ENCODE data around the gene ICA1.

ICA1 gene

DNA sequence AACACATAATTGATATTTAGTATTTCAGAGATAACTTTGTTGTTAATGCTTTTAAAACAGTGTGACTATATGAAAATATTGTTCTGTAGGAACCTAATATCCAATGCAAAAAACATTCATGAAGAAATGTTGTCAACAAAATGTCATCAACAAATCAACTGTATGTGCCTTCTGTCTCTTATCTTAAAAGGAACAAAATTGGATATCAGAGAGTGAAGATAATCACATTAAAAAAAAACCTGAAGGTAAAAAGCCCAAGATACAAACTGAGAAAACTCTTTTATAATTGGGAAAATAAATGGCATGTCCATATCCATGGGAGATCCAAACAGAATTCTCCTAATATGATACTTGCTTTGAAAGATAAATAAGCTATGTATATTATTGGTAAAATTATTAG lies 33.9 kb downstream of the ICA1 start:
- FAIRE-seq, result no peak
- DNase-seq (ENCODE audit: low spot score), result no peak

DNA sequence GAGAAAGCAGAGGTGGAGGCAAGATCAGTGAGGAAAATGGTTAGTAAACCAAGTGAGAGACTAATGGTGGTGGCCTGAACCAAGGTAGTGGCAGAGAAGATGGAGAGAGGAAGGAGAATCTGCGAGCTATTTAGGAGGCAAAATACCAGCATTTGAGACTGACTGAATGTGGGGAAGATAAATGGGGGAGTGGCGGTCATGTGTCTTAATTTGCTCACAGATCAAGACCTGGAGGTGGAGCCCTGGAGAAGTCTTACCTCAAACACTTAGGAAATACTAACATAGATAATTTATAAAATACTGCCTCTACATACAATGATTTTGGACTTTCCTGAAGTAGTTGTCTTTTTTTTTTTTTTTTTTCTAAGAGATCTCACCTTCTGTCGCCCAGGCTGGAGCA lies 34.7 kb downstream of the ICA1 start:
- DNase-seq (ENCODE audit: low spot score) (no peak), FAIRE-seq (no peak)

DNA sequence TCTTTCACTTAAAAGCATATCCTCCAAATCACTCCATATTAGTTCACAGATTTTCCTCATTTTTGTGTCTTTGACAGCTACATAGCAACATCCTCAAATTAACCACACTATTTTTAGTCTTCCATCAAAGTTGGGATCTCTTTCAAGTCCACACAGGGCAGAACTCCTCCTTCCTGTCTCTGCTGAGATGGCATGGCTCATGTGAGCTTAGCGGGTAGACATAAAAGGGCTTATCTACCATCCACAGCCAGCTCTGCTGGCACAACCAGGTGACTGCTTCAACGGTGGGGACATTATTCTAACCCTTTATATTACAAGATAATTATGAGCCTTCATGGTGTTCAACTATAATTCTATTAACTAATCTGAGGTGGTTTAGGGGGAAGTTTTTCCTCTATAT lies 35.5 kb downstream of the ICA1 start:
- DNase-seq (ENCODE audit: low spot score) (no peak), FAIRE-seq (no peak)

DNA sequence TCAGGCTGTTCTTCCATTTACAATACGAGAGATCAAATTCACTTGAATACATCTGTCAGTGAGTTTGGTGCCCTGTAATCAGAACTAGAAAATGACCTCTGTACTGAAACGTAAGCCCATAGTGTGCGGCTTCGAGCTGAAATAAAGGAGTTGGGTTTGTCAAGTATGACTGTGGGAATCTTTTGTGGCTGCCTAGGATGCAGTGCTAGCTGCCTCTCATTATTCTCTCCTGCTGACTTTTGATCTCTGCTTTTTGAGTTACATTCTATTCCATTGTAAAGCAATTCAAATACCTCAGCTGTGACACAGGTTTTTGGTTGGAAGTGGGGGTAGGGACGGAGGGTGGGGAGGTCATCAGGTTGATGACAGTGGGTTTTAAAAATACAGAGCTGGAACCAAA lies 40.4 kb downstream of the ICA1 start:
- no peak for FAIRE-seq
- DNase-seq (ENCODE audit: low spot score), result no peak

DNA sequence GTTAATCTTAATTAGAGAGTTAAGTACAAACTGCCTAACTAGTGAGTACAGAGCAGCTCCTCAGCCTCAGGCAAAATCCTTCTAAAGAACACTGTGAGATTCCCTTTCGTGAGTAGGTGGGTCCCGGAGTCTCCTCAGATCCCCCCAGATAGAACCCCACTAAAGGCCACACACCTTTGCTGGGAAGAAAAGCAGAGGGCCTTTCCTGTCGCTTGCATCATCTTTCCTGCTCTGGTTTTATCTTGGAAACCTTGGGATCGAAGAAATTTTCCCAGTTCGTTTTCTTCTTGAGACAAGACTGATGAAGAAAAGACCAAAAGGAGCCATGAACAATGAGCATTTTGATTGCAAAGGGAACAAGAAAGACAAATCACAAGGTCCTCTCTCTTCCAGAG lies 40.9 kb downstream of the ICA1 start:
- DNase-seq (ENCODE audit: low spot score) (no peak), FAIRE-seq (no peak)

DNA sequence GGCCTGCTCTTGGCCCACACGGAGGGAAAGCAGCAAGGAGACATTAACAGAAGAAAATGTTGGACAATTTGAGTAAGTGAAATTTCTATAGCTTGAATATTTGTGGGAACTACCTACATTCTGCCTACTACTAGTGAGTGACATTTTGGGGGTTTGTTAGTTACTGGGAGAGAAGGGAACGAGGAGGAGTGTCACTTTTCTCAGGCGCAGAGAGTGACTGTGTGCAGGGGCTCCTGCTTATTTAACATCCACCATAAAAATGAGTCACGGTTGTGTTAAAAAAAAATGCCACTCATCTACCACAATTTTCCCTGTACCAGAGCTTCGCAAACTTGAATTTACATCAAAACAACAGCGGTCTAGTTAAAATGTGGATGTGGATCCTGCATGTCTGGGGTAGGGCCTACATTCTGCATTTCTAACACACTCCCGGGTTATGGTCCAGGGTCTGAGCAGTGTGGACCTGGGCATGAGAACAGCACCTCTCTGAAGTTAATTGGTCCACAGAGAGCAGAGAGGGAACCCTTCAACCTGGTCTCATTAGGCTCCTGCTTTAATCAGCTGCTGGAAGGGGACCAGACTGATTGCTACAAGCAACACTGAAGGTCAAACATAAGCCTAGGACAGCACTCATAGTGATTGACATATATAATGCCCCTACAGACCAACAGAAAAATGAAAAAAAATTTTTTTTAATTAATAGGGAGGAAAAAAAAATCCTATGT lies 41.4 kb downstream of the ICA1 start:
- FAIRE-seq (no peak), DNase-seq (ENCODE audit: low spot score) (no peak)

DNA sequence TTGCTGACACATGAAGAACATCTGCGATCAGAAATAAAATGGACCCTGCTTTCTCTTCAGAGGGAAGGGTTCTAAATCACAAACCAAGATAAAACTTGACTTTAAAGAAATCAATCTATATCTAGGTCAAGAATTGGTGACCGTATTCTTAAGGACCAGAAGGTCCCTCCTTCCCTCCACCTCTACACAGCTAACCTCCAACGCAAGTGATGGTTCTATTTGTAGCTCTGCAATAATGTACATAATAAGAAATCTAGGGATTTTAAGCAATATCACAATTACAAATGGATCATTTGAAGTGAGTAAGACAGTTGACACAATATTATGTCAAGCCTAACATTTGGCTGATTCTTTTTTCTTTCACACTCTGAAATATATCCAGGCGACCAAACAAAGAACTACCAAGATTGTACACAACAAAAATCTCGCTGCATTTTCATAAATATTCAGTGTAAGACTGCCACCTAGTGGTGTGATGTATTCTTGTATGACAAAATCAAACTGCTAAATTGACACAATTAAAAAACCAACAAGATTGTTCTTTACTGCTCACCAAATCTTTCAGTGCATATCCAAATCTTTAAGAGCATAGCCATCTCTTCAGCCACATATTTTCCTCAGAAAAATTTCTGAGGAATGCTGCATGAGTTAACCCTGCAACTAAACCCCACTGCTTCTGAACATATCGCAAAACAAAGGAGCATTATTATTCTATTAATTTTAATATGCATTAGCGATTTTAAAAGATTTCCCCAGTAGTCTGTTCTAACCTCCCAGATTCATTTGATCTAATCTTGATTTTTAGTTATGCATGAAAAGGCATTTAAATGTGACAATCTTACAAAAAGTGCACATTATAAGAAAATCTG lies 44.5 kb downstream of the ICA1 start:
- FAIRE-seq (peak; percentile 44), DNase-seq (ENCODE audit: low spot score) (peak; percentile 63)

DNA sequence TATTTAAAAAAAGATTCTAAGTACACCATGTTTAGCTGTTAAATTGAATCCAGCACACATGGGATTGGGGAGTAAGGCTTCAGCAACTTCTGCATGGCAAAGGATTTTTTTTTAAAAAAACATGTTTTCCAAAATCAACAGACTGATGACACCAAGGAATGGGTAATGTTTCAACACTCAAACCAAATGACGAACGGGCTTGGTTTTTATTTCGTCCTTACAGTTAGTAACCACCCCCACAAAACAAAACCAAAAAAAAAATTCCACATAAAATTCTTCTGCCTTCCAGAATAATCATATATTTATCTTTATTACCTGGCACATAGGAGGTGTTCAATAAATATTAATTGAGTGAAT lies 45.7 kb downstream of the ICA1 start:
- DNase-seq (ENCODE audit: low spot score), result no peak

DNA sequence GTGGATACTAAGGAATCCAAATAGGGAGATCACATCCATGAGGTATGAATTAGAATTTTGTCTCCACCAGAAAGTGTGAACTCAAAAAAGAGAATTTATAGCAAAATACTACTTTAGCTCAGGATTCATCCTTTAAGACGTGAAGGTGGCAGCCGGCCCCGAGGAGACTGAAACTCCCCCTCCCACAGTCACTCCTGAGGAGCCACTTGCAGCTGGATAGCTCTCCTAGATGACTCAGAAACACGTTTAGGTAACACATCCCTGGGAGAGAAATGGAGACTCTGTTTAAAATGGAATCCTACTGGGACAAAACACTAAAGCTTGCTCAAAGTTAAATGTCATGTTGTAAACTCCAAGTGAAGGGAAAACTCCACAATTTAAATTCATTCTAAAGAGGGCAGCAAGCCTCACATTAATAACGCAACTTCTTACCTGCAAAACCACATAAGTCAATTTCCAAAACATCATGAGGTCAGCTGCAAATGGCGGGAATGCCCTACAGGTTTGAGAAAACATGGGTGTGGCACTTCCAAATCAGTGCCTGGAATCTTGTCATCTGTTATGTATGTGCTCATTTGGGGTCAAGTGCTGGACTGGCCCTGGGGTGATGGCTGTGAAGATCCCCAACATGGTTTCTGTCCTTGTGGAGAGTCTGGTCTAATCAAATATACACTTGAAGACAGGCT lies 46.2 kb downstream of the ICA1 start:
- FAIRE-seq (peak; percentile 30), DNase-seq (ENCODE audit: low spot score) (no peak)

More for the DNA sequence above, 45.7 kb downstream of the ICA1 start:
- FAIRE-seq, result no peak

DNA sequence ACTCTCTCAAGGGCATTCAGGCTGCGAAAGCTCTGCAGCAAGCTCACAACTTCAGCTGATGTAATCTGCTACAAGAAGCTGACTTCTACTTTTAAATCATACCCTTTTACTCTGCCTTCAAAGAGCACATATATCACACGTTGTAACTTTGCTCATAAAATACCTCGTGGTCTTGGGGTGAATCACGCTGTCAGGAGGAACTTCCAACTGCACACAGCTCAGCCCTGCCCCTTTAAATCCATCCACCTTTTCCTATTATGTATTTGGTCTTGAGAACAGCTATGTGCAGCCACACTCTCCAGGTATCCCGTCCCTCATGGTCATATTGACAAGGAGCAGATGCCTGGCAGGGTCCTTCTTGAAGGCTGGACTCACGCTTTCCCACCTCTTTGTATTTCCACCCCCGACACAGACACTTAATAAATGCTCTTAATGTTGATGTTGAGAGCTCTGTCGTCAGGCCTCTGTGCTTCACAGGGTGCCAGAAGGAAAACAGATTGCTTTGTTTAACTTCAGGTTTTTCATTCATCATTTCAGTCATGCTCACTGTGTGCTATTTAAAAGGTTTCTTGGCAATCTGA lies 47.6 kb downstream of the ICA1 start:
- peak; percentile 52 for FAIRE-seq
- DNase-seq (ENCODE audit: low spot score), result no peak

DNA sequence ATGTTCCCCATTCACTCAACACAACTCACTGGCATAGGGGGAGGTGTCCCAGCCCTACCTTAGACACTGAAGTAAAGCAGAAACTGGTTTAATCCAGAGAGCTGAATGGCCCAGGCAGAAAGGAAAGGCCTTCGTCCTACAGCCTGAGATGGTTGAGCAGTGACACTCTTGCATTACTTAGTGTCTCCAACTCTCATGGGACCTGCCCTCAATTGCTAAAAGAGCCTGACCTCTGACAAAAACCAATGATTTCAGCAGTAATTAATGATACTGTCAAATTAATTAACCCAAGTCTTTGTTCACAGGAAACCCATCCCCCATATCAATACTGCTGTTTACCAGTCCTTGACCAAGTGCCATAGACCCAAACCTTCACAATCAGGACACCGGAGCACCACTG lies 48.6 kb downstream of the ICA1 start:
- no peak for DNase-seq (ENCODE audit: low spot score)
- FAIRE-seq, result no peak

DNA sequence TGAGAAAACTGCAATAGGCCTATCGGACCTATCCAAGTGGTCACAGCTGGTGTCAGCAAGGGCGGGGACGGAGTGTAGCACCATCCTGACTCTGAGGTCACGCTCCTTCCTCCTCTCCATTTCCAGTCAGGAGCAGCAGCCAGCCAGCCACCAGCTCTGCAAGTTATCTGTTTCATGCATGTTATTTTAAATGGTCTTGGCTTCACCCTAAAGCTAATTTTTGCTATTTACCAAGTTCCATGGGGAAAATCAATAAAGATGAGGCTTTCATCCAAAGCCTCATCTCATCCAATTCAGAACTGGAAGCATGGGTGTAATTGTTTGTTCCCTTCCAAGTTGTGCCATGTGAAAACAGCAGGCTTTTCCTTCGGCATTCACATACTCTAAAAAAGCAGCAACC lies 49.3 kb downstream of the ICA1 start:
- FAIRE-seq (peak; percentile 5), DNase-seq (ENCODE audit: low spot score) (no peak)

DNA sequence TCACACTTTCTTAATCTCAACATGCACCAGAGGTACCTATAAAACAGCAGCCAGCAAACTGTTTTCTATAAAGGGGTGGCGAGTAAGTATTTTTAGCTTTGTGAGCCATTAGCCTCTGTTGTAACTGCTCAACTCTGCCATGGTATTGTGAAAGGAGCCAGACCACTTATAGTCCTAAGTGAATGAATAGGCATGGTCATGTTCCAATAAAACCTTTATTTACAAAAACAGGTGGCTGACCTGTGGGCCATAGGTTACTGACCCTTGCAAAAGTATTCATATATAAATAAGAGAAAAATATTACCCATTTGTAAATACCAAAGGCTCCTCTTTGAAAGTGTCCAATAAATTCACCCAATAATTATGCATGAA lies 50.3 kb downstream of the ICA1 start:
- no peak for FAIRE-seq
- DNase-seq (ENCODE audit: low spot score), result no peak

DNA sequence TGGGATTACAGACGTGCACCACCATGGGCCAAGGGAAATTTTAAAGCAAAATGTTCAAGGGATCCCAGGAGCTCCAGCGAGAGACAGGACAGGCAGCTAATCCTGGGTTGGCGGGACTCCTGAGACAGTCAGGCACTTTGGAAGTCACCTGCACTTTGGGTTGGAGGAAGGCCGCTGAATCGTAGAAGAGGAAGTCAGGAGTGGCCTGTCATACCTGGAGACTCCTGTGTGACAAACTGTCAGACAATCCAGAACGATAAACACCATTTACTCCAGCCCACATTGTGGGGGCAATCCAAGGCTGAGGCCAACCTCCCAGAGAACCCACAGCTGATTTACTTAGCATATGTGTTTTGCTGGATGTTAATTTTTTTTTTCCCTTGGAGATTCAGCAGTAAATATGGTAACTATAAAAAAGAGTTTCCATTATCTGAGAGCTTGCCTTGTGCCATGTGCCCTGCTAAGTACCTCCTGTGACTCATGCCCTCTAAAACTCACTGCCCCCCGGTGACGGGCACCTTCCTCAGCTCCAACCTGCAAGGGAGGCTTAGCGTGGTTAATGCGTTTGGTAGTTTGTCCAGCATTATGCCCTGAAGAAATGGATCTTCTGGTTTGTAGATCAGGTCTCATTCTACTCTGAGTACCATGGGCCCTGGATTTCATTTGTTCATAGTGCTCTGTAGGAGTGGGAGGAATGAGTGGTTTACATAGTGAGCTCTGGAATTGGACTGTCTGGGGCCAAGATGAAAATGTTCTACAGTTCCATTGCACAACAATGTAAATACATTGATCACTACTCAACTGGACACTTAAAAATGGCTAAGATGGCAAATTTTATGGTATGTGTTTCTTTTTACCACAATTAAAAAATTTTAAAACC lies 50.9 kb downstream of the ICA1 start:
- no peak for FAIRE-seq
- no peak for DNase-seq (ENCODE audit: low spot score)

DNA sequence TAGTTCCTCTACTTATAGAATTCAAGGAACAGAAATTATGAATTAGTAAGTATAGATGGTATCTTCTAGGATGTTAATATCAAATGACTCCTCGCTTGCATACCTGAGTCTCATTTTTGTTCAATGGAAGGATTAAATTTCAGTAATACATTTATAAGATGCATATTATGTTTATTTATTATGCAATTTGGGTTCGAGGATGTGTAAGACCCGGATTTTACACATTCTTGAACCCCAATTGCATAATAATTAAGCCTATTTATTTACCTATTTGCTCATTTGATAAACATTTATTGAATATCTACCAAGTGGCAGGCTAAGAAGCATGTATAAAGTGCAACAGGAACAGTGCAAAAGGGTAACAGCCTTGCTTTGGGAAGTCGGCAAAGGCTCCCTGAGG lies 52.6 kb downstream of the ICA1 start:
- DNase-seq (ENCODE audit: low spot score), result no peak
- no peak for FAIRE-seq

DNA sequence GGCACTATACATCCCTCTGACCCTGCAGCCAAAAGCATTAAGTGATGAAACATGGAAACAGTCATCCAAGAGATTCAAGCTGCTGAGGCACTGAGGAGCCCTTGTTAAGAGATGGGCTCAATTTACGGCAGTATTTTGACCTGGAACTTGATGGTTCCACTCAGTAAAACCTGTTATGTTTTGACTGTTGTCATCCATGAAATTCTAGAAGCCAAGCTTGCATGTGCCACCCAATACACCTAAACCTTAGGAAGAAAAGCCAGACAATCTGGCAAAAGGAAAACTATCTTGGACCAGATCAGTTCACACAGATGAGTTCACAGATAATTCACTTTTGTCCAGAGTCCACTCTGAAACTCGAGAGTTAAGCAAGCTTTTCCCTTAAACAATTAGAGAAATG lies 53.2 kb downstream of the ICA1 start:
- no peak for FAIRE-seq
- DNase-seq (ENCODE audit: low spot score), result no peak

DNA sequence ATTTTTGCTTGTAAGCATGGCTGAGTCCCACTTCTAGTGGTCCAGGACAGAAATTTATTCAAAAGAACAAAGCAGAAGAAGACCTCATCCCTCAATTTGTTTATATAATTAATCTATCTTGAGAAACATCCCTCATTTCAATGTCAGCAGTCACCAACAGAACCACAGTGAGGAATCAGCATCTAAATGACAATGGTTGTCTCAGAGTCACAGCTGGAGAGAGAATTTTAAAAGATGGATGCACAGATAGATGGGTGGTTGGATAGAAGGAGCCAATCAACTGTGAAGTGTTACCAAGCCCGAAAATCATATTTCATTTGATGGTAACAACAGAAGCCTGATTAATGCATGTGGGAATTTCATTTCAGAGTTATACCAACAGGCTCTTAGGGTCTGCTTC lies 55.0 kb downstream of the ICA1 start:
- FAIRE-seq, result no peak
- DNase-seq (ENCODE audit: low spot score), result no peak

DNA sequence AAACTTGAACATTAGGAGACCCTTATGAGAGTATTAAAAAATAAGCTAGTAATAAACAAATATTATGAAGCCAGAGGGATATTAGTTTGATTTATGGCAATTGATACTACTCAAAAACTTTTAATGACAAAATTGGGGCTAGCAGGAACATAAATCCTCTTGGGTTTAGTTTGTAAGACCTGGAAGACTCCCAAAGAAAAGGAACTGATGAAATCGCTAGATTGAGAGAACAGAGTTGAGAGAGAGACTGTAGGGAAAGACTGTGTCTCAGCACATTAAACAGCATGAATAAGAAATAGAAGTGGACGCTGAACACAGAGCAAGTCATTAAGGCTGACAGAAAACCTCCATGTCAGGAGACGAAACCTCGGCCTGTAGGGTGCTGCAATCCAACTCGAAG lies 56.4 kb downstream of the ICA1 start:
- FAIRE-seq, result no peak
- no peak for DNase-seq (ENCODE audit: low spot score)

DNA sequence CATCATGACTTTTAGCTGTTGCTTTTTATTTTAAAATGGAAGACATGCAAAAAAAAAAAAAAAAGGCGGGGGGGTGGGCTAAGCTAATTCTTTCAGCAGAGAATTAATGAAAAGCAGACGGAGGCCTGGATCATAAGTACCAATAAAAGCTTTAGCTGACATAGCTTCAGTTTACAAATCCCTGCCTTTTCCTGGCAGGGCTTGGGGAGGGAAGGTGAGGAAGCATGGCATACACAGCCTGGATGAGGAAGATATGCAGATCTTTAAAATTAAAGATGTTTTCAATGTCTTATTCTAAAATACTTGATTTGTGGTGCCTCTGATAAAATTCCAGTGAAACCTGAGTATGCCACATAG lies 57.0 kb downstream of the ICA1 start:
- no peak for FAIRE-seq
- DNase-seq (ENCODE audit: low spot score), result no peak

DNA sequence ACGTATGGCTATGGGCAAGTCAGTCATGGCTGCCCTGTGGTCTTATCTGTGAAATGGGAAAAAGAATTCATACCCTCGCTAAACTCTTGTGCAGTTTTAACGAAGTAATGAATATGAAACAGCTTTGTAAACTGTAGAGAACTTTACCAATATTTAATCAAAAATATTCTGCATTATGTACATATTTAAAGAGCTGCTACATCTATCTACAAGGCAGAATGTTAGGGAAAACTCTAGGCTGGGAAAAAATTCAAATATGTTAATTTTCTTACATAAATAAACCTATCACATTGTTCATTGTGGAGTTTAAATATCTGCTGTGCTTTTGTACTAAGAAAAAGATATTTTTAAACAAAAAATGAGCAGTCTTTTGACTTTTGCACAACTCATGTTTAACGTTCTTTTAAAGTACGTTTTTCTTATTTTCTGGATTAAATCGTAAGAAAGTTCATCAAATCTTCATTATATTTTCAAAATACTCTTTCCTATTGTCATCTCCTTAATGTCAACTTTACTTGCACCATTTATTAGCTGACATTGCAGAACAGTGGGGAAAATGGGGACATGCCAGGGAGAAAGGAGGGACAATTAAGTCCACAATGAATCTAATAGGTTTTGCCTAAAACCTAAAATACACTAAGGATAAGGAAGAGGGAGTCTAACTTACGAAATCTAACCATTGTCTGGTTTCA lies 57.5 kb downstream of the ICA1 start:
- DNase-seq (ENCODE audit: low spot score) (no peak), FAIRE-seq (no peak)
